ENCODE results near the gene ICAM5.
A peak's percentile ranks its signal among the peaks of the same experiment; 100 is the strongest.
"Not testable (repeated sequence)": the region's sequence is repeated elsewhere in the genome, so short reads cannot be mapped to it uniquely, and the experiment has no call there.

ICAM5 gene

DNA sequence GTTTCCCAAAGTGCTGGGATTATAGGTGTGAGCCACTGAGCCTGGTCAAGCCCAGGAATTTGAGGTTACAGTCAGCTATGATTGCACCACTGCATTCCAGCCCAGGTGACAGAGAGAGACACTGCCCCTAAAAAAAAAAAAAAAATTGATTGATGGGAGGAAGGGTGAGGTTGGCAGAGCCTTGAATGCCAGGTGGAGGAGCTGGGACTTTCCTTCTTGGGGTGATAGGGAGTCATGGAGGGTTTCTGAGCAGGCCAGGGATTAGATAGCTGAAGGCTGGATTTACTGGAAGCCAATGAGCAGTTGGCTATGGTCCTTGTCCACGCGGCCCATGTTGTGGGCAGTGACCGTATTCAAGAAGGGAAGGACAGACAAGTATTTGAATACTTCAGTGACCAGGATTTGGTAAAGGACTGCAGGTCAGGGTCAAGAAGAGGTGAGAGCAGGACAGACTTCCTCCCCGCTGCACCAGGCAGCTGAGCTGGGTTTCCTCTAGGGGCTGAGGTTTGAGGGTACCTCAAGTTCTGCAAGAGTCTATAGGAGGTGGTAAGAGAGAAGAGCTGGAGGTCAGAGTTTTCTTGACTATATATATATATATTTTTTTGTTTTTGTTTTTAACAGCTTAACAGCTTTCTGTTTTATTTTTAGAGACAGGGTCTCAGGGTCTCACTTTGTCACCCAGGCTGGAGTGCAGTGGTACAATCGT lies 9.9 kb upstream of the ICAM5 start:
- H3K9me3 Mint-ChIP-seq: no peaks in the 10 kb centered on the region
- H3K27ac Mint-ChIP-seq: peak overlapping the region; percentile 79 to 88
- H3K4me1 Mint-ChIP-seq (ENCODE audit: low read depth in 2 of 2): peaks cover 15% of the 10 kb centered on the region in 2 donors
- peak; percentile 79 for ATAC-seq (replicated peaks)
- no peak for DNase-seq
- no peaks in the 10 kb centered on the region for H3K27me3 Mint-ChIP-seq
- peak overlapping the region; percentile 55 to 68 for H3K4me3 Mint-ChIP-seq
- peaks cover 85% of the 10 kb centered on the region for H3K36me3 Mint-ChIP-seq (ENCODE audit: insufficient read depth)

DNA sequence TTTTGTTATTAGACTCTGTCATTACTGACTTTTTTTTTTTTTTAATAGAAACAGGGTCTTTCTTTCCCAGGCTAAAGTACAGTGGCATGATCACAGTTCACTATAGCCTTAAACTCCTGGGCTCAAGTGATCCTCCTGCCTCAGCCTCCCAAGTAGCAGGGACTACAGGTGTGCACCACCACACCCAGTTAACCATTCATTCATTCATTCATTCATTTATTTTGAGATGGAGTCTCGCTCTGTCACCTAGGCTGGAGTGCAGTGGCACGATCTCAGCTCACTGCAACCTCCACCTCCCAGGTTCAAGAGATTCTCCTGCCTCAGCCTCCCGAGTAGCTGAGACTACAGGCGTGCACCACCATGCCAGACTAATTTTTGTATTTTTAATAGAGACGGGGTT lies 7.7 kb upstream of the ICAM5 start:
- not testable (repeated sequence) for H3K9me3 Mint-ChIP-seq; H3K27ac Mint-ChIP-seq; H3K4me3 Mint-ChIP-seq; ATAC-seq (replicated peaks); DNase-seq; H3K27me3 Mint-ChIP-seq
- H3K36me3 Mint-ChIP-seq (ENCODE audit: insufficient read depth): peaks cover 83% of the 10 kb centered on the region
- peaks cover 15 to 23% of the 10 kb centered on the region in 2 donors for H3K4me1 Mint-ChIP-seq (ENCODE audit: low read depth in 2 of 2)

DNA sequence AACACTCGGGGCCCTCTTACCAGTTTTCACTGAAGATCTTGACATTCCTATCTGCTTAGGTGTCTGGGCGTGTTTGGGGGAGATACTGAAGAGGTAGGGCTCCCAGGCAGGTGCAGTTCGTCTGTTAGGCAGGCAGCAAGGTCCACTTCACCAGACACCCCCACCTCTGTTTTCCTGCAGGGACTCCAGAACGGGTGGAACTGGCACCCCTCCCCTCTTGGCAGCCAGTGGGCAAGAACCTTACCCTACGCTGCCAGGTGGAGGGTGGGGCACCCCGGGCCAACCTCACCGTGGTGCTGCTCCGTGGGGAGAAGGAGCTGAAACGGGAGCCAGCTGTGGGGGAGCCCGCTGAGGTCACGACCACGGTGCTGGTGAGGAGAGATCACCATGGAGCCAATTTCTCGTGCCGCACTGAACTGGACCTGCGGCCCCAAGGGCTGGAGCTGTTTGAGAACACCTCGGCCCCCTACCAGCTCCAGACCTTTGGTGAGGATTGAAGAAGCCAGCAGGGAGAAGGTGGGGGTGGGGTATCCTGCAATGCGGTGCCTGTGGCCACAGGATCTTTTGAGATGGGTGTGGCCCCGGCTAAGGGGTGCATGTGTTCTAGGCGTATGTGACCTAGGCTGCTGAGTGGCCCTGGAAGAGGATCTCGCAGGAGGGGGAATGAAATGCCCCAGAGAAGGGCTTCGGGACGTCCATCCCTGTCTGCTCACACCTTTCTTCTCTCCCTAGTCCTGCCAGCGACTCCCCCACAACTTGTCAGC lies 6.3 kb upstream of the ICAM5 start:
- ATAC-seq (replicated peaks): no peak

GRCh38 chr19:10284065-10284959 lies 5.4 kb upstream of the ICAM5 start:
- DNase-seq (no peak), ATAC-seq (replicated peaks) (no peak)
- no peak overlapping the region for H3K4me3 Mint-ChIP-seq
- peaks cover 72% of the 10 kb centered on the region for H3K36me3 Mint-ChIP-seq (ENCODE audit: insufficient read depth)
- H3K4me1 Mint-ChIP-seq (ENCODE audit: low read depth in 2 of 2): peaks cover 24 to 34% of the 10 kb centered on the region in 2 donors
- no peak overlapping the region for H3K27ac Mint-ChIP-seq
- peaks cover 0 to 19% of the 10 kb centered on the region in 2 donors for H3K27me3 Mint-ChIP-seq
- no peaks in the 10 kb centered on the region for H3K9me3 Mint-ChIP-seq

More for the DNA sequence above, 6.3 kb upstream of the ICAM5 start:
- Mint-ChIP-seq H3K36me3 (ENCODE audit: insufficient read depth) (peaks cover 77% of the 10 kb centered on the region), H3K9me3 (no peaks in the 10 kb centered on the region), H3K27me3 (peaks cover 0 to 10% of the 10 kb centered on the region in 2 donors), H3K4me1 (ENCODE audit: low read depth in 2 of 2) (peaks cover 19 to 30% of the 10 kb centered on the region in 2 donors), H3K4me3 (no peak overlapping the region), H3K27ac (peak overlapping the region in 1 of 2 donors; percentile 66)
- DNase-seq: no peak

GRCh38 chr19:10284960-10285278 lies 4.8 kb upstream of the ICAM5 start:
- no peak overlapping the region for H3K27ac Mint-ChIP-seq
- no peak overlapping the region for H3K4me3 Mint-ChIP-seq
- peaks cover 0 to 24% of the 10 kb centered on the region in 2 donors for H3K27me3 Mint-ChIP-seq
- ATAC-seq (replicated peaks) (no peak), DNase-seq (no peak)
- peaks cover 19 to 29% of the 10 kb centered on the region in 2 donors for H3K4me1 Mint-ChIP-seq (ENCODE audit: low read depth in 2 of 2)
- H3K36me3 Mint-ChIP-seq (ENCODE audit: insufficient read depth): peaks cover 68% of the 10 kb centered on the region
- H3K9me3 Mint-ChIP-seq: no peaks in the 10 kb centered on the region

- no peak overlapping the region for H3K4me3 Mint-ChIP-seq
- no peak for DNase-seq
- peaks cover 65% of the 10 kb centered on the region for H3K36me3 Mint-ChIP-seq (ENCODE audit: insufficient read depth)
- peaks cover 22 to 31% of the 10 kb centered on the region in 2 donors for H3K4me1 Mint-ChIP-seq (ENCODE audit: low read depth in 2 of 2)
- H3K27me3 Mint-ChIP-seq: peaks cover 5 to 29% of the 10 kb centered on the region in 2 donors
- H3K27ac Mint-ChIP-seq: no peak overlapping the region
- no peaks in the 10 kb centered on the region for H3K9me3 Mint-ChIP-seq
- no peak for ATAC-seq (replicated peaks)
These were observed 4.4 kb upstream of the ICAM5 start for GRCh38 chr19:10285393-10285792.

DNA sequence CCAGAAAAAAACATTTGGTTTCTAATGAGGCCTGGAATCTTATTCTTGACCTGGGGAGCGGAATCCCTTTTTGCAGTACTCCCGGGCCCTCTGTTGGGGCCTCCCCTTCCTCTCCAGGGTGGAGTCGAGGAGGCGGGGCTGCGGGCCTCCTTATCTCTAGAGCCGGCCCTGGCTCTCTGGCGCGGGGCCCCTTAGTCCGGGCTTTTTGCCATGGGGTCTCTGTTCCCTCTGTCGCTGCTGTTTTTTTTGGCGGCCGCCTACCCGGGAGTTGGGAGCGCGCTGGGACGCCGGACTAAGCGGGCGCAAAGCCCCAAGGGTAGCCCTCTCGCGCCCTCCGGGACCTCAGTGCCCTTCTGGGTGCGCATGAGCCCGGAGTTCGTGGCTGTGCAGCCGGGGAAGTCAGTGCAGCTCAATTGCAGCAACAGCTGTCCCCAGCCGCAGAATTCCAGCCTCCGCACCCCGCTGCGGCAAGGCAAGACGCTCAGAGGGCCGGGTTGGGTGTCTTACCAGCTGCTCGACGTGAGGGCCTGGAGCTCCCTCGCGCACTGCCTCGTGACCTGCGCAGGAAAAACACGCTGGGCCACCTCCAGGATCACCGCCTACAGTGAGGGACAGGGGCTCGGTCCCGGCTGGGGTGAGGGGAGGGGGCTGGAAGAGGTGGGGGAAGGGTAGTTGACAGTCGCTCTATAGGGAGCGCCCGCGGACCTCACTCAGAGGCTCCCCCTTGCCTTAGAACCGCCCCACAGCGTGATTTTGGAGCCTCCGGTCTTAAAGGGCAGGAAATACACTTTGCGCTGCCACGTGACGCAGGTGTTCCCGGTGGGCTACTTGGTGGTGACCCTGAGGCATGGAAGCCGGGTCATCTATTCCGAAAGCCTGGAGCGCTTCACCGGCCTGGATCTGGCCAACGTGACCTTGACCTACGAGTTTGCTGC lies 2.7 kb upstream of the ICAM5 start, which contains the start of gene ICAM4:
Gene ICAM4 (plus strand): TSS at position 153 of the 935 bp plus-strand sequence. CDS start 58 bp downstream, at position 211.
- no peak for DNase-seq
- no peak for ATAC-seq (replicated peaks)
- Mint-ChIP-seq H3K27me3 (peaks cover 18 to 46% of the 10 kb centered on the region in 2 donors), H3K4me1 (ENCODE audit: low read depth in 2 of 2) (peaks cover 37 to 44% of the 10 kb centered on the region in 2 donors), H3K9me3 (no peaks in the 10 kb centered on the region), H3K36me3 (ENCODE audit: insufficient read depth) (peaks cover 60% of the 10 kb centered on the region), H3K4me3 (peak within 1 kb of the TSS; percentile 31 to 96), H3K27ac (peak within 1 kb of the TSS in 1 of 2 donors; percentile 32)

- Mint-ChIP-seq H3K27me3 (peaks cover 29 to 62% of the 10 kb centered on the region in 2 donors), H3K9me3 (no peaks in the 10 kb centered on the region), H3K4me3 (peak overlapping the region; percentile 89 to 96), H3K27ac (peak overlapping the region; percentile 8 to 49), H3K36me3 (ENCODE audit: insufficient read depth) (peaks cover 62% of the 10 kb centered on the region), H3K4me1 (ENCODE audit: low read depth in 2 of 2) (peaks cover 49 to 56% of the 10 kb centered on the region in 2 donors)
- DNase-seq (no peak), ATAC-seq (replicated peaks) (no peak)
These were observed 1.0 kb upstream of the ICAM5 start for GRCh38 chr19:10288662-10289166.

- peaks cover 29 to 68% of the 10 kb centered on the region in 2 donors for H3K27me3 Mint-ChIP-seq
- H3K27ac Mint-ChIP-seq: peak overlapping the region; percentile 8 to 49
- H3K4me3 Mint-ChIP-seq: peak overlapping the region; percentile 89 to 96
- H3K4me1 Mint-ChIP-seq (ENCODE audit: low read depth in 2 of 2): peaks cover 49 to 59% of the 10 kb centered on the region in 2 donors
- H3K9me3 Mint-ChIP-seq: no peaks in the 10 kb centered on the region
- peaks cover 58% of the 10 kb centered on the region for H3K36me3 Mint-ChIP-seq (ENCODE audit: insufficient read depth)
- ATAC-seq (replicated peaks) (peak; percentile 74), DNase-seq (peak; percentile 68 to 70 (median 69))
These were observed 451 bp upstream of the ICAM5 start for GRCh38 chr19:10289167-10289835.

GRCh38 chr19:10290357-10290875 lies 664 bp downstream of the ICAM5 start:
- H3K27ac Mint-ChIP-seq: peak overlapping the region; percentile 55 to 66
- H3K4me3 Mint-ChIP-seq: peak overlapping the region; percentile 89 to 96
- peaks cover 48% of the 10 kb centered on the region for H3K36me3 Mint-ChIP-seq (ENCODE audit: insufficient read depth)
- peaks cover 50 to 59% of the 10 kb centered on the region in 2 donors for H3K4me1 Mint-ChIP-seq (ENCODE audit: low read depth in 2 of 2)
- DNase-seq: no peak
- no peaks in the 10 kb centered on the region for H3K9me3 Mint-ChIP-seq
- peaks cover 29 to 74% of the 10 kb centered on the region in 2 donors for H3K27me3 Mint-ChIP-seq
- no peak for ATAC-seq (replicated peaks)

DNA sequence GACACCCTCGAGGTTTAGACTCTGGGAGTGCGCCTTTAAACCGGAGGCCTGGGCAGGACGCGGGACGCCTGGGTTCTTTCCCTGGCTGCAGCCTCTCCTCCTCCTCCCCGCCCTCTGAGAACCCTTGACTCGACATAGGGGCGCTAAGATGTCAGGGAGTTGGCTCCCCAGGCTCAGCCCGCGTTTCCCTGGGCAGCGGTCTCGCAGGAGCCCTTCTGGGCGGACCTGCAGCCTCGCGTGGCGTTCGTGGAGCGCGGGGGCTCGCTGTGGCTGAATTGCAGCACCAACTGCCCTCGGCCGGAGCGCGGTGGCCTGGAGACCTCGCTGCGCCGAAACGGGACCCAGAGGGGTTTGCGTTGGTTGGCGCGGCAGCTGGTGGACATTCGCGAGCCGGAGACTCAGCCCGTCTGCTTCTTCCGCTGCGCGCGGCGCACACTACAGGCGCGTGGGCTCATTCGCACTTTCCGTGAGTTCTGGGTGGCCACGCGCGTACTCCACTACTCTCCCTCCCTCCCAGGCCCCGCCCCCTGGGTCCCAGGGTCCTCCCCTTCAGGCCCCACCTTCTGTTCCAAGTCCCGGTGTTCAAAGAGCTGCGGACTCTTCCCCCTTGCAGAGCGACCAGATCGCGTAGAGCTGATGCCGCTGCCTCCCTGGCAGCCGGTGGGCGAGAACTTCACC lies 1.3 kb downstream of the ICAM5 start:
- Mint-ChIP-seq H3K27me3 (peaks cover 29 to 74% of the 10 kb centered on the region in 2 donors), H3K9me3 (no peaks in the 10 kb centered on the region), H3K27ac (peak overlapping the region; percentile 55 to 66), H3K4me3 (peak overlapping the region; percentile 89 to 96), H3K4me1 (ENCODE audit: low read depth in 2 of 2) (peaks cover 54 to 64% of the 10 kb centered on the region in 2 donors), H3K36me3 (ENCODE audit: insufficient read depth) (peaks cover 42% of the 10 kb centered on the region)
- peak; percentile 39 to 53 (median 47) for DNase-seq
- peak; percentile 28 for ATAC-seq (replicated peaks)
